HEK293 (cell line): ENCODE data around the gene PLCD3.

Experiments used
- CTCF ChIA-PET: fragments of 350-600 bp; formaldehyde crosslinking; extraction: SDS; loops from one replicate; lab custom pipeline; 2021; ENCODE audit warnings: antibody characterized with exemption; lab: Yijun Ruan, JAX
- POLR2A ChIA-PET: fragments of 300-600 bp; formaldehyde crosslinking; extraction: SDS; loops from one replicate; lab custom pipeline; 2020; ENCODE audit warnings: antibody characterized with exemption, inconsistent platforms; lab: Yijun Ruan, JAX
- H3K27ac ChIP-seq: fragments of 200-500 bp; sonication (Bioruptor generic); 2 replicates; pipeline ENCODE4 v1.5.1; 2014; ENCODE audit warnings: low read depth, low read length, control low read depth, inconsistent platforms; ENCODE audit errors: extremely low read depth
- H3K36me3 ChIP-seq, 2 experiments: fragments of 200-500 bp in 1 of 2; sonication (Bioruptor generic) in 1 of 2; 1 replicate in 1 of 2; 2 replicates in 1 of 2; pipeline ENCODE4 v1.5.1; 2014 to 2017; ENCODE audit warnings: inconsistent platforms in 2 of 2, low read length in 2 of 2; ENCODE audit not compliant: control insufficient read depth in 2 of 2, insufficient read depth in 1 of 2
- H3K4me1 ChIP-seq: fragments of 200-500 bp; sonication (Bioruptor generic); 2 replicates; pipeline ENCODE4 v1.5.1; 2014; ENCODE audit warnings: mild to moderate bottlenecking, low read length, inconsistent platforms; ENCODE audit not compliant: control insufficient read depth, insufficient read depth
- H3K4me3 ChIP-seq: 2 replicates; pipeline ENCODE4 v1.5.1; 2011; ENCODE audit warnings: low read depth, mild to moderate bottlenecking, control low read depth, low read length, moderate library complexity
- H3K9me3 ChIP-seq: fragments of 200-500 bp; sonication (Bioruptor generic); 2 replicates; pipeline ENCODE4 v1.5.1; 2014; ENCODE audit warnings: low read depth, low read length, inconsistent platforms; ENCODE audit not compliant: control insufficient read depth, insufficient read depth
- GLIS2 ChIP-seq: fragments of 450-650 bp; formaldehyde crosslinking; IDR thresholded peaks from 2 replicates; pipeline ENCODE4 v1.5.1; 2016; ENCODE audit warnings: missing biosample characterization, missing genetic modification characterization
- KLF8 ChIP-seq: fragments of 450-650 bp; formaldehyde crosslinking; IDR thresholded peaks from 2 replicates; pipeline ENCODE4 v1.5.1; 2016; ENCODE audit warnings: missing biosample characterization, missing genetic modification characterization
- KLF9 ChIP-seq: fragments of 450-650 bp; formaldehyde crosslinking; IDR thresholded peaks from 2 replicates; pipeline ENCODE4 v1.5.1; 2016; ENCODE audit warnings: missing biosample characterization, missing genetic modification characterization, low read depth
- MEIS1 ChIP-seq: sonication (generic); formaldehyde crosslinking; IDR thresholded peaks from 2 replicates; pipeline ENCODE4 v1.8.1; 2022; ENCODE audit warnings: missing genetic modification reagents, mild to moderate bottlenecking, borderline replicate concordance
- OVOL3 ChIP-seq: fragments of 450-650 bp; formaldehyde crosslinking; IDR thresholded peaks from 2 replicates; pipeline ENCODE4 v1.5.1; 2016; ENCODE audit warnings: missing biosample characterization, missing genetic modification characterization
- ZBTB17 ChIP-seq: fragments of 450-650 bp; formaldehyde crosslinking; IDR thresholded peaks from 2 replicates; pipeline ENCODE4 v1.5.1; 2016; ENCODE audit warnings: missing biosample characterization, missing genetic modification characterization
- ZBTB21 ChIP-seq: fragments of 450-650 bp; formaldehyde crosslinking; IDR thresholded peaks from 2 replicates; pipeline ENCODE4 v1.5.1; 2017; ENCODE audit warnings: missing biosample characterization, missing genetic modification characterization
- ZIC2 ChIP-seq: fragments of 450-650 bp; formaldehyde crosslinking; IDR thresholded peaks from 2 replicates; pipeline ENCODE4 v1.5.1; 2016; ENCODE audit warnings: missing biosample characterization, missing genetic modification characterization
- ZNF10 ChIP-seq: fragments of 450-650 bp; formaldehyde crosslinking; IDR thresholded peaks from 2 replicates; pipeline ENCODE4 v1.5.1; 2017; ENCODE audit warnings: missing biosample characterization, missing genetic modification characterization
- ZNF157 ChIP-seq: fragments of 450-650 bp; formaldehyde crosslinking; IDR thresholded peaks from 2 replicates; pipeline ENCODE4 v1.5.1; 2016; ENCODE audit warnings: missing biosample characterization, missing genetic modification characterization
- ZNF214 ChIP-seq: fragments of 450-650 bp; formaldehyde crosslinking; IDR thresholded peaks from 2 replicates; pipeline ENCODE4 v1.5.1; 2017; ENCODE audit warnings: missing biosample characterization, mild to moderate bottlenecking, missing genetic modification characterization, borderline replicate concordance
- ZNF23 ChIP-seq: fragments of 450-650 bp; formaldehyde crosslinking; IDR thresholded peaks from 2 replicates; pipeline ENCODE4 v1.5.1; 2016; ENCODE audit warnings: missing biosample characterization, missing genetic modification characterization, borderline replicate concordance
- ZNF37A ChIP-seq: fragments of 450-650 bp; IDR thresholded peaks from 2 replicates; pipeline ENCODE4 v1.5.1; 2018; ENCODE audit warnings: missing biosample characterization, missing genetic modification characterization
- ZNF416 ChIP-seq: fragments of 450-650 bp; formaldehyde crosslinking; IDR thresholded peaks from 2 replicates; pipeline ENCODE4 v1.5.1; 2016; ENCODE audit warnings: missing biosample characterization, missing genetic modification characterization
- ZNF654 ChIP-seq: fragments of 450-650 bp; formaldehyde crosslinking; IDR thresholded peaks from 2 replicates; pipeline ENCODE4 v1.5.1; 2016; ENCODE audit warnings: low read depth, missing biosample characterization, missing genetic modification characterization
- ZNF664 ChIP-seq: fragments of 450-650 bp; formaldehyde crosslinking; IDR thresholded peaks from 2 replicates; pipeline ENCODE4 v1.5.1; 2016; ENCODE audit warnings: missing biosample characterization, missing genetic modification characterization
- ZSCAN30 ChIP-seq: fragments of 450-650 bp; IDR thresholded peaks from 2 replicates; pipeline ENCODE4 v1.5.1; 2018; ENCODE audit warnings: missing biosample characterization, mild to moderate bottlenecking, missing genetic modification characterization, moderate library complexity
- TF ChIP-seq, protein P1 (sequence below): fragments of 450-650 bp; formaldehyde crosslinking; IDR thresholded peaks from 2 replicates; pipeline ENCODE4 v1.5.1; 2017; ENCODE audit warnings: missing biosample characterization, missing genetic modification characterization
- TF ChIP-seq, protein P2 (sequence below): fragments of 450-650 bp; formaldehyde crosslinking; IDR thresholded peaks from 2 replicates; pipeline ENCODE4 v1.5.1; 2017; ENCODE audit warnings: missing biosample characterization, missing genetic modification characterization
- TF ChIP-seq, protein P3 (sequence below): IDR thresholded peaks from 2 replicates; pipeline ENCODE4 v1.6.1; 2011; ENCODE audit warnings: mild to moderate bottlenecking, low read depth, low read length, borderline replicate concordance
- TF ChIP-seq, protein P4 (sequence below): fragments of 450-650 bp; formaldehyde crosslinking; IDR thresholded peaks from 2 replicates; pipeline ENCODE4 v1.5.1; 2016; ENCODE audit warnings: missing biosample characterization, missing genetic modification characterization
- TF ChIP-seq, protein P5 (sequence below): fragments of 450-650 bp; formaldehyde crosslinking; conservative IDR thresholded peaks from 2 replicates; pipeline ENCODE4 v1.5.1; 2016; ENCODE audit warnings: low read depth, missing biosample characterization, missing genetic modification characterization

PLCD3 gene

DNA sequence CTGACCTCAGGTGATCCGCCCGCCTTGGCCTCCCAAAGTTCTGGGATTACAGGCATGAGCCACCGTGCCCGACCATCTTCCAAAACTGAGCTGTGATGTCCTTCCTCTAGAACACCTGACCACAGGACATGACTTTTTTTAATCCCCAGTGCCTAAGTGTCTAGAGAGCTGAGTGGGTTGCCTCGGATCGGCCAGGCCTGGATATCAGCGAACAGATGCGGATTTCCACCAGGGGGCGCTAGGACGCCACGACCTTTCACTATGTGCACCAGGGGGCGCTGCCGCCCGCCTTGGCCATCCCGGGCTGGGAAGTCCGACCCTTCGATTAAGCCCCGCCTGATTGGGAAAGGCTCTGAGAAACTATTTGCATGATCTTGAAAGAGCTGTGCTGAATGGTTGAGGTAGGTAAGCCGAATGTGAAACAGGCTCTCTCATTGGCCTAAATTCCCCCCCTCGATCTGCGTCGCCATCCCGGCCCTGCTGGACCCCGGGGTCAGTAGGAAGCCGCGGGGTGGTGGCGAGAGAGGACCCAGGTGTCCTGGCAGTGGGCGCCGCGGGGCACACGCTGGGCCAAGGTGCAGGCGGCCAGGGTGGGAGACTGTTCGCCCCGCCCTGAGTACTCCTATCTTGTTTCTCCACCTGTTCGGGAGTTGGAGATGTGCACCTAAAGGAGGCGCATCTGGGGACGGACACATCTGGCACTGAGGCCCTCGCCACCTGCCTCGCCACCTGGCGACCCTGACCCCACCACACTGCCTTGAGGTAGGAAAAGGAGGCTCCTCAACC is 3.1 kb upstream of the PLCD3 start, which contains the start of gene ACBD4 (continued):
- TF ChIP-seq ZIC2 (tag by site-specific recombination), result peak; percentile 78
- peak; percentile 96 for TF ChIP-seq ZSCAN30 (tag by site-specific recombination)
- peak; percentile 31; the same call in 1 of the 2 replicates for TF ChIP-seq ZBTB21 (tag by site-specific recombination)
- TF ChIP-seq ZNF664 (tag by site-specific recombination), result no peak
- peak; percentile 93 for TF ChIP-seq GLIS2
- TF ChIP-seq ZBTB17 (tag by site-specific recombination), result peak; percentile 93
- TF ChIP-seq, all 188 proteins: peak for 51

DNA sequence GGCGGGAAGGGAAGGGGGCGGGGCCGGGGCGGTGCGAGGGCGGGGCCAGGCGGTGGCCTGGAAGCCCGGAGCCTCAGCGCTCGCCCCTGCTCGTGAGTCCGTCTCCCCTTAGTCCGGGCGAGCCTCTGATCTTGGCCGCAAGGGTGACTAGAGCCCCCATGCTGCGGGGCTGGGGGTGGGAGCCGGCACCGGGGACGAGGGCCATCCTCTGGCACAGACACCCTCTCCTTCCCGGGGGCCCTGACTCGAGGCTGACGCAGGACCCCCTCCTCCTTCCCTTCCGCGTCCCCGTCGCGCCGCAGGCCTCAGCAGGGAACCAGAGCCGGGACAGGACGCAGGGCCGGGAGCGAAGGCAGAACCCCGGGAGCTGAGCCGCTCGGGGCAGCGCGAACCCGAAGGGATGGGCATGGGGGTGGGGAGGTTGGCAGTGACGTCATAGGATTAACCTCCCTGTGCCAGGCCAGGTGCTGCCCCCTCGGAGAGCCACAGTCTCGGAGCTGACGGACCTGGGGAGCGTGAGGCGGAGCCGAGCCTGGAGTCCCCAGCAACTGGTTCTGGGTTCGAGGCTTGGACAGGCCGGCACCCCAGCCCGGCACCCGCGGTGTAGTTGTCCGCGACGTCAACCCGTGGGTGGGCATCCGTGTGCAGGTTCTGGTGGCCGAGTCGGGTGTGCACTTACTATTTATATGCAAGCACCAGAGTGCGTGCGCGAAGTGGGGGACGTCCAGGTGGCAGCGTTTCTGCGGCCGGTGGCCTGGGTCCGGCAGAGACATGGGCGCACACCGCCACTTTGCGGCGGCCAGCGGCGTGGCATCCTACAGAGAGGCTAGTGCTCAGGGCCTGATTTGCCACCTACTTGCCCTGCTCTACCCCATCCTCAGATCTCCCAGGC is 503 bp upstream of the PLCD3 start:
- peak overlapping the region; percentile 85 for H3K27ac ChIP-seq
- peaks cover 4 to 9% of the 10 kb centered on the region in 2 experiments; a peak in 1 of 3 replicates for H3K36me3 ChIP-seq
- H3K4me3 ChIP-seq, result peak overlapping the region; percentile 56
- POLR2A ChIA-PET, result interaction anchor here (0.7 to 2.4 kb wide), 4 partner anchors 16 to 43 kb away, joined by 3 to 20 read pairs (median 4); partner anchors contain the start of genes HEXIM1 and HEXIM2
- H3K9me3 ChIP-seq, result no peaks in the 10 kb centered on the region
- peaks cover 7% of the 10 kb centered on the region; the same call in 1 of the 2 replicates for H3K4me1 ChIP-seq
- CTCF ChIA-PET, result interaction anchor here (0.6 to 10.1 kb wide), 12 partner anchors 9 to 470 kb away, joined by 3 to 301 read pairs (median 6); partner anchors contain the start of gene HEXIM1
- peak; percentile 98 for TF ChIP-seq GLIS2
- peak; percentile 86 for TF ChIP-seq KLF8 (tag by site-specific recombination)
- TF ChIP-seq ZNF416 (tag by site-specific recombination), result no peak
- TF ChIP-seq, protein P1, sequence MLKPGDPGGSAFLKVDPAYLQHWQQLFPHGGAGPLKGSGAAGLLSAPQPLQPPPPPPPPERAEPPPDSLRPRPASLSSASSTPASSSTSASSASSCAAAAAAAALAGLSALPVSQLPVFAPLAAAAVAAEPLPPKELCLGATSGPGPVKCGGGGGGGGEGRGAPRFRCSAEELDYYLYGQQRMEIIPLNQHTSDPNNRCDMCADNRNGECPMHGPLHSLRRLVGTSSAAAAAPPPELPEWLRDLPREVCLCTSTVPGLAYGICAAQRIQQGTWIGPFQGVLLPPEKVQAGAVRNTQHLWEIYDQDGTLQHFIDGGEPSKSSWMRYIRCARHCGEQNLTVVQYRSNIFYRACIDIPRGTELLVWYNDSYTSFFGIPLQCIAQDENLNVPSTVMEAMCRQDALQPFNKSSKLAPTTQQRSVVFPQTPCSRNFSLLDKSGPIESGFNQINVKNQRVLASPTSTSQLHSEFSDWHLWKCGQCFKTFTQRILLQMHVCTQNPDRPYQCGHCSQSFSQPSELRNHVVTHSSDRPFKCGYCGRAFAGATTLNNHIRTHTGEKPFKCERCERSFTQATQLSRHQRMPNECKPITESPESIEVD, result no peak
- TF ChIP-seq ZNF654 (tag by site-specific recombination), result peak; percentile 27
- TF ChIP-seq OVOL3 (tag by site-specific recombination), result no peak
- no peak for TF ChIP-seq MEIS1 (CRISPR knock-in tag)
- TF ChIP-seq, protein P2, sequence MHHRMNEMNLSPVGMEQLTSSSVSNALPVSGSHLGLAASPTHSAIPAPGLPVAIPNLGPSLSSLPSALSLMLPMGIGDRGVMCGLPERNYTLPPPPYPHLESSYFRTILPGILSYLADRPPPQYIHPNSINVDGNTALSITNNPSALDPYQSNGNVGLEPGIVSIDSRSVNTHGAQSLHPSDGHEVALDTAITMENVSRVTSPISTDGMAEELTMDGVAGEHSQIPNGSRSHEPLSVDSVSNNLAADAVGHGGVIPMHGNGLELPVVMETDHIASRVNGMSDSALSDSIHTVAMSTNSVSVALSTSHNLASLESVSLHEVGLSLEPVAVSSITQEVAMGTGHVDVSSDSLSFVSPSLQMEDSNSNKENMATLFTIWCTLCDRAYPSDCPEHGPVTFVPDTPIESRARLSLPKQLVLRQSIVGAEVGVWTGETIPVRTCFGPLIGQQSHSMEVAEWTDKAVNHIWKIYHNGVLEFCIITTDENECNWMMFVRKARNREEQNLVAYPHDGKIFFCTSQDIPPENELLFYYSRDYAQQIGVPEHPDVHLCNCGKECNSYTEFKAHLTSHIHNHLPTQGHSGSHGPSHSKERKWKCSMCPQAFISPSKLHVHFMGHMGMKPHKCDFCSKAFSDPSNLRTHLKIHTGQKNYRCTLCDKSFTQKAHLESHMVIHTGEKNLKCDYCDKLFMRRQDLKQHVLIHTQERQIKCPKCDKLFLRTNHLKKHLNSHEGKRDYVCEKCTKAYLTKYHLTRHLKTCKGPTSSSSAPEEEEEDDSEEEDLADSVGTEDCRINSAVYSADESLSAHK (tag by site-specific recombination), result peak; percentile 41; the same call in 1 of the 2 replicates
- no peak for TF ChIP-seq ZNF157 (tag by site-specific recombination)
- TF ChIP-seq ZNF10, result no peak
- no peak for TF ChIP-seq ZNF214 (tag by site-specific recombination)
- no peak for TF ChIP-seq ZNF37A (tag by site-specific recombination)
- peak; percentile 70 for TF ChIP-seq KLF9
- TF ChIP-seq, protein P3, sequence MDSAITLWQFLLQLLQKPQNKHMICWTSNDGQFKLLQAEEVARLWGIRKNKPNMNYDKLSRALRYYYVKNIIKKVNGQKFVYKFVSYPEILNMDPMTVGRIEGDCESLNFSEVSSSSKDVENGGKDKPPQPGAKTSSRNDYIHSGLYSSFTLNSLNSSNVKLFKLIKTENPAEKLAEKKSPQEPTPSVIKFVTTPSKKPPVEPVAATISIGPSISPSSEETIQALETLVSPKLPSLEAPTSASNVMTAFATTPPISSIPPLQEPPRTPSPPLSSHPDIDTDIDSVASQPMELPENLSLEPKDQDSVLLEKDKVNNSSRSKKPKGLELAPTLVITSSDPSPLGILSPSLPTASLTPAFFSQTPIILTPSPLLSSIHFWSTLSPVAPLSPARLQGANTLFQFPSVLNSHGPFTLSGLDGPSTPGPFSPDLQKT, result no peak
- TF ChIP-seq, protein P4, sequence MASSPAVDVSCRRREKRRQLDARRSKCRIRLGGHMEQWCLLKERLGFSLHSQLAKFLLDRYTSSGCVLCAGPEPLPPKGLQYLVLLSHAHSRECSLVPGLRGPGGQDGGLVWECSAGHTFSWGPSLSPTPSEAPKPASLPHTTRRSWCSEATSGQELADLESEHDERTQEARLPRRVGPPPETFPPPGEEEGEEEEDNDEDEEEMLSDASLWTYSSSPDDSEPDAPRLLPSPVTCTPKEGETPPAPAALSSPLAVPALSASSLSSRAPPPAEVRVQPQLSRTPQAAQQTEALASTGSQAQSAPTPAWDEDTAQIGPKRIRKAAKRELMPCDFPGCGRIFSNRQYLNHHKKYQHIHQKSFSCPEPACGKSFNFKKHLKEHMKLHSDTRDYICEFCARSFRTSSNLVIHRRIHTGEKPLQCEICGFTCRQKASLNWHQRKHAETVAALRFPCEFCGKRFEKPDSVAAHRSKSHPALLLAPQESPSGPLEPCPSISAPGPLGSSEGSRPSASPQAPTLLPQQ (tag by site-specific recombination), result peak; percentile 68; the same call in 1 of the 2 replicates
- peak; percentile 28; the same call in 1 of the 2 replicates for TF ChIP-seq ZSCAN30 (tag by site-specific recombination)
- TF ChIP-seq ZNF23 (tag by site-specific recombination), result no peak
- TF ChIP-seq, protein P5, sequence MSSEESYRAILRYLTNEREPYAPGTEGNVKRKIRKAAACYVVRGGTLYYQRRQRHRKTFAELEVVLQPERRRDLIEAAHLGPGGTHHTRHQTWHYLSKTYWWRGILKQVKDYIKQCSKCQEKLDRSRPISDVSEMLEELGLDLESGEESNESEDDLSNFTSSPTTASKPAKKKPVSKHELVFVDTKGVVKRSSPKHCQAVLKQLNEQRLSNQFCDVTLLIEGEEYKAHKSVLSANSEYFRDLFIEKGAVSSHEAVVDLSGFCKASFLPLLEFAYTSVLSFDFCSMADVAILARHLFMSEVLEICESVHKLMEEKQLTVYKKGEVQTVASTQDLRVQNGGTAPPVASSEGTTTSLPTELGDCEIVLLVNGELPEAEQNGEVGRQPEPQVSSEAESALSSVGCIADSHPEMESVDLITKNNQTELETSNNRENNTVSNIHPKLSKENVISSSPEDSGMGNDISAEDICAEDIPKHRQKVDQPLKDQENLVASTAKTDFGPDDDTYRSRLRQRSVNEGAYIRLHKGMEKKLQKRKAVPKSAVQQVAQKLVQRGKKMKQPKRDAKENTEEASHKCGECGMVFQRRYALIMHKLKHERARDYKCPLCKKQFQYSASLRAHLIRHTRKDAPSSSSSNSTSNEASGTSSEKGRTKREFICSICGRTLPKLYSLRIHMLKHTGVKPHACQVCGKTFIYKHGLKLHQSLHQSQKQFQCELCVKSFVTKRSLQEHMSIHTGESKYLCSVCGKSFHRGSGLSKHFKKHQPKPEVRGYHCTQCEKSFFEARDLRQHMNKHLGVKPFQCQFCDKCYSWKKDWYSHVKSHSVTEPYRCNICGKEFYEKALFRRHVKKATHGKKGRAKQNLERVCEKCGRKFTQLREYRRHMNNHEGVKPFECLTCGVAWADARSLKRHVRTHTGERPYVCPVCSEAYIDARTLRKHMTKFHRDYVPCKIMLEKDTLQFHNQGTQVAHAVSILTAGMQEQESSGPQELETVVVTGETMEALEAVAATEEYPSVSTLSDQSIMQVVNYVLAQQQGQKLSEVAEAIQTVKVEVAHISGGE (tag by site-specific recombination), result peak; percentile 82
